GM19463 (cell line): Measurements from ENCODE around the gene PTEN.
"Not testable (repeated sequence)": the region's sequence is repeated elsewhere in the genome, so short reads cannot be mapped to it uniquely, and the experiment has no call there.

Experiments
- ATAC-seq: cut with Tn5 transposase; IDR thresholded peaks from one replicate; pipeline ENCODE4 v1.9.1; 2021; ENCODE audit warnings: mild to moderate bottlenecking, moderate library complexity; ENCODE audit not compliant: unreplicated experiment

PTEN gene

GRCh38 chr10:87863053-87863943 is at the start of gene PTEN, which contains the start of gene KLLN:
Gene PTEN, plus strand, starts transcription at chr10:87863625. Its CDS starts 845 bp downstream, at chr10:87864470.
Gene KLLN, minus strand, starts transcription at chr10:87863533. Its CDS starts 1,046 bp downstream, at chr10:87862487.
- peak; percentile 43 for ATAC-seq

- no peak for ATAC-seq
These were observed 47.1 kb upstream of the PTEN start for GRCh38 chr10:87816163-87816897.

- ATAC-seq: no peak
These were observed 46.4 kb upstream of the PTEN start for GRCh38 chr10:87816898-87817608.

GRCh38 chr10:87817609-87818504 is 45.6 kb upstream of the PTEN start, which contains the start of gene ATAD1:
Gene ATAD1, minus strand, starts transcription at chr10:87818226. Its CDS starts 3,627 bp downstream, at chr10:87814599.
- ATAC-seq: peak; percentile 78

- peak; percentile 39 for ATAC-seq
These were observed 44.7 kb upstream of the PTEN start for GRCh38 chr10:87818505-87819288.

- no peak for ATAC-seq
These were observed 44.2 kb upstream of the PTEN start for GRCh38 chr10:87819289-87819585.

GRCh38 chr10:87826653-87827052 is 36.8 kb upstream of the PTEN start:
- ATAC-seq: no peak

GRCh38 chr10:87827681-87828080 is 35.7 kb upstream of the PTEN start:
- no peak for ATAC-seq

- ATAC-seq: not testable (repeated sequence)
These were observed 34.4 kb upstream of the PTEN start for GRCh38 chr10:87829051-87829450.

- ATAC-seq: no peak
These were observed 33.3 kb upstream of the PTEN start for GRCh38 chr10:87829986-87830729.

- no peak for ATAC-seq
These were observed 27.3 kb upstream of the PTEN start for GRCh38 chr10:87836098-87836497.

- ATAC-seq: no peak
These were observed 26.0 kb upstream of the PTEN start for GRCh38 chr10:87837445-87837844.

- no peak for ATAC-seq
These were observed 24.8 kb upstream of the PTEN start for GRCh38 chr10:87838650-87839049.

GRCh38 chr10:87841186-87841585 is 22.2 kb upstream of the PTEN start:
- no peak for ATAC-seq

- no peak for ATAC-seq
These were observed 21.2 kb upstream of the PTEN start for GRCh38 chr10:87842220-87842641.

- ATAC-seq: no peak
These were observed 20.5 kb upstream of the PTEN start for GRCh38 chr10:87842776-87843497.

- ATAC-seq: no peak
These were observed 19.7 kb upstream of the PTEN start for GRCh38 chr10:87843714-87844113.
